Loucy (cell line): ENCODE data around the gene SRCIN1.

Experiments
- H2AFZ ChIP-seq: fragments of 200-600 bp; sonication (generic); 2 replicates; pipeline ENCODE4 v1.6.0; 2016; ENCODE audit warnings: antibody characterized with exemption, mild to moderate bottlenecking, low read length, moderate library complexity
- H3F3A ChIP-seq: fragments of 200-600 bp; 2 replicates; pipeline ENCODE4 v1.6.0; 2016; ENCODE audit warnings: antibody characterized with exemption, low read depth, mild to moderate bottlenecking
- H3K27me3 ChIP-seq: fragments of 200-600 bp; sonication (generic); 2 replicates; pipeline ENCODE4 v1.6.1; 2014; ENCODE audit warnings: low read length, mild to moderate bottlenecking; ENCODE audit not compliant: insufficient read depth, poor library complexity, severe bottlenecking
- H3K36me3 ChIP-seq: fragments of 200-600 bp; sonication (generic); 2 replicates; pipeline ENCODE4 v1.6.1; 2016; ENCODE audit warnings: low read length; ENCODE audit not compliant: insufficient read depth
- H3K4me1 ChIP-seq: fragments of 200-600 bp; sonication (generic); 2 replicates; pipeline ENCODE4 v1.5.1; 2014; ENCODE audit warnings: low read length, mild to moderate bottlenecking; ENCODE audit not compliant: insufficient read depth, poor library complexity, severe bottlenecking
- H3K4me2 ChIP-seq: fragments of 200-600 bp; sonication (generic); 2 replicates; pipeline ENCODE4 v1.6.0; 2014; ENCODE audit warnings: antibody characterized with exemption, low read length, low read depth, mild to moderate bottlenecking; ENCODE audit not compliant: poor library complexity, severe bottlenecking
- H3K4me3 ChIP-seq: fragments of 200-600 bp; sonication (generic); 2 replicates; pipeline ENCODE4 v1.5.1; 2014; ENCODE audit warnings: low read length, mild to moderate bottlenecking, mixed read lengths; ENCODE audit not compliant: poor library complexity, severe bottlenecking
- H3K79me2 ChIP-seq: fragments of 200-600 bp; sonication (generic); 2 replicates; pipeline ENCODE4 v1.6.1; 2014; ENCODE audit warnings: low read length; ENCODE audit not compliant: insufficient read depth
- H3K9ac ChIP-seq: fragments of 200-600 bp; sonication (generic); 2 replicates; pipeline ENCODE4 v1.6.0; 2014; ENCODE audit warnings: mild to moderate bottlenecking, low read depth, low read length, moderate library complexity; ENCODE audit not compliant: poor library complexity, severe bottlenecking
- H3K9me2 ChIP-seq: fragments of 200-600 bp; sonication (generic); replicated peaks from 2 replicates; pipeline ENCODE4 v1.6.1; 2016; ENCODE audit warnings: low read depth, low read length, mixed read lengths
- H3K9me3 ChIP-seq: fragments of 200-600 bp; sonication (generic); 2 replicates; pipeline ENCODE4 v1.6.1; 2014; ENCODE audit warnings: mild to moderate bottlenecking, antibody characterized with exemption, low read length, low read depth; ENCODE audit not compliant: insufficient read depth
- H4K20me1 ChIP-seq: fragments of 200-600 bp; sonication (generic); 2 replicates; pipeline ENCODE4 v1.6.0; 2014; ENCODE audit warnings: antibody characterized with exemption, low read length, mild to moderate bottlenecking; ENCODE audit not compliant: insufficient read depth, poor library complexity, severe bottlenecking
- CTCF ChIP-seq: fragments of 200-600 bp; sonication (generic); conservative IDR thresholded peaks from 2 replicates; pipeline ENCODE4 v1.5.1; 2014; ENCODE audit warnings: mild to moderate bottlenecking, antibody characterized with exemption, low read length
- EZH2phosphoT487 ChIP-seq: fragments of 200-600 bp; IDR thresholded peaks from 2 replicates; pipeline ENCODE4 v1.6.1; 2018; ENCODE audit warnings: antibody characterized with exemption, mild to moderate bottlenecking, moderate library complexity, borderline replicate concordance

The SRCIN1 gene

DNA sequence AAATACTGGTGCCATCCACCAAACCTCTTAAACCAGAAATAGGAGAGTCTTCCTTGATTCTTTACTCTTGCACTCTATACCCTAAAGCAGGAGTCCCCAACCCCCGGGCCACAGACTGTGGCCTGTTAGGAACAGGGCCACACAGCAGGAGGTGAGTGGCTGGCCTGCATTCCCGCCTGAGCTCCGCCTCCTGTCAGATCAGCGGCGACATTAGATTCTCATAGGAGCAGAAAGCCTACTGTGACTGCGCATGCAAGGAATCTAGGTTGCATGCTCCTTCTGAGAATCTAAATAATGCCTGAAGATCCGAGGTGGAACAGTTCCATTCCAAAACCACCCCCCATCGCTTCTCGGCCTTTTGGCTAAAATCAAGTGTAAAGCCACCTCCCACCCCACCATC is 30.3 kb upstream of the SRCIN1 start:
- no peaks in the 10 kb centered on the region for H3K4me1 ChIP-seq
- H3K9ac ChIP-seq: no peak overlapping the region
- TF ChIP-seq EZH2phosphoT487 (no peak), CTCF (no peak)
- no peaks in the 10 kb centered on the region for H4K20me1 ChIP-seq
- no peak overlapping the region for H2AFZ ChIP-seq
- no peaks in the 10 kb centered on the region for H3K9me2 ChIP-seq
- H3K4me3 ChIP-seq: no peak overlapping the region
- no peaks in the 10 kb centered on the region for H3K36me3 ChIP-seq
- no peaks in the 10 kb centered on the region for H3K79me2 ChIP-seq
- no peak overlapping the region for H3K4me2 ChIP-seq
- H3K9me3 ChIP-seq: no peaks in the 10 kb centered on the region
- no peaks in the 10 kb centered on the region for H3F3A ChIP-seq
- H3K27me3 ChIP-seq: no peaks in the 10 kb centered on the region

DNA sequence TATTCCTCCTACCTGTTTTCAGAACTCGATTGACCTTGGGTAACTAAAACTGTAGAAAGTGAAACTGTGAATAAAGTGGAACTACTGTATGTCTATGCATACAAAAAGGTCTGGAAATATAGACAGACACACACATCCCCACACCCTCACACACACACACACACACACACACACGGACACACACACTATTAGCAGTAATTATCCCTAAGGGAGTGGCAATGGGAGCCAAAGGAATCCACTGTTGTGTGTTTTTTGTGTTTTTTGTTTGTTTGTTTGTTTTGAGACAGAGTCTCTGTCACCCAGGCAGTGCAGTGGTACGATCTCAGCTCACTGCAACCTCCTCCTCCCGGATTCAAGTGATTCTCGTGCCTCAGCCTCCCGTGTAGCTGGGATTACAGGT is 26.6 kb upstream of the SRCIN1 start:
- Histone ChIP-seq H3K4me2 (no peak overlapping the region), H3K9me2 (no peaks in the 10 kb centered on the region), H2AFZ (no peak overlapping the region)

GRCh38 chr17:38628441-38628840 is 22.7 kb upstream of the SRCIN1 start:
- no peaks in the 10 kb centered on the region for H3K79me2 ChIP-seq
- H3K4me1 ChIP-seq: no peaks in the 10 kb centered on the region
- no peaks in the 10 kb centered on the region for H3K9me2 ChIP-seq
- H3K9ac ChIP-seq: no peak overlapping the region
- no peaks in the 10 kb centered on the region for H3K27me3 ChIP-seq
- H3K4me2 ChIP-seq: no peak overlapping the region
- H2AFZ ChIP-seq: no peak overlapping the region
- no peaks in the 10 kb centered on the region for H3K9me3 ChIP-seq
- H3F3A ChIP-seq: no peaks in the 10 kb centered on the region
- no peak overlapping the region for H3K4me3 ChIP-seq
- TF ChIP-seq EZH2phosphoT487 (no peak), CTCF (no peak)
- H3K36me3 ChIP-seq: no peaks in the 10 kb centered on the region
- no peaks in the 10 kb centered on the region for H4K20me1 ChIP-seq

More for the DNA sequence above, 26.6 kb upstream of the SRCIN1 start:
- Histone ChIP-seq H3K9ac (no peak overlapping the region), H3K79me2 (no peaks in the 10 kb centered on the region), H3K36me3 (no peaks in the 10 kb centered on the region), H4K20me1 (no peaks in the 10 kb centered on the region), H3K27me3 (no peaks in the 10 kb centered on the region), H3K4me1 (no peaks in the 10 kb centered on the region), H3K9me3 (no peaks in the 10 kb centered on the region), H3F3A (no peaks in the 10 kb centered on the region), H3K4me3 (no peak overlapping the region)
- TF ChIP-seq EZH2phosphoT487 (no peak), CTCF (no peak)
